ENCODE data around the gene LHX4.

DNA sequence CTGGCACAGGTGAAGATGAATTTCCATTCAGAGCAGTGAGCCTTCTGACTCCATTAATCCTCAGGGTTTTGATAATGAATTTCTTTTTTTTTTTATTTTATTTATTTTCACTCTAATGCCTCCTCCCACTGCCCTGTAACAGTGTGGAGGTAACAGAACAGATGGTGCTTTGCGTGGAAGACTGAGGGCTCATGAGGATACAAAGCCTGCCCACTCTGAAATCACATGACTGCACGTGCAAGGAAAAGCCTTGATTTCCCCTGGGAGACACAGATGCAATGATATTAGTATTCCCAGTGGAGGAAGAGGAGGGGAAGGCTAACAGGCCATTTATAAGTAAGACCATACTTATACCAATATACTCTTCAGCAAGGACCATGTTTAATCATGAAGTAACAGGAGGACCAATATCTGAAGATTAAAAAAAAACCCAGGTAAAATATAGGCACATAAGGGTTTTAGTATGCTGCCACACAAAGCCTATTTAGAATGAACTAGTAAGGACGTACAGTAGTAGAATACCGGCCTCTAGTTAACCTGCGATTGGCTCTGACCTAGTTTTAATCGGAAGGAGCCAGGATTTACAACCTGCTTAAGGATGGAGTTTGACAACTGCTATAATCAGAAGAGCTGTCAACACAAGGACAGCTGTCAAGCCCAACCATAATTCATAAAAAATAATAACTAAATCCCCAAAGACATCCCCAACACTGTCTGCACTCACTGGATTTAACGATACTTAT lies 69.6 kb downstream of the LHX4 start:
- TF ChIP-seq PATZ1 (CRISPR knock-in tag; IDR thresholded peaks at IDR 0.05; ENCODE audit: borderline replicate concordance) (no peak), ZNF70 (CRISPR knock-in tag; IDR thresholded peaks at IDR 0.05) (no peak), TSHZ2 (CRISPR knock-in tag; IDR thresholded peaks at IDR 0.05) (no peak), TCF4 (CRISPR knock-in tag; IDR thresholded peaks at IDR 0.05; ENCODE audit: borderline replicate concordance) (no peak), ISL1 (CRISPR knock-in tag; IDR thresholded peaks at IDR 0.05) (no peak), ESRRG (CRISPR knock-in tag; IDR thresholded peaks at IDR 0.05) (no peak), ZFP3 (CRISPR knock-in tag; IDR thresholded peaks at IDR 0.05) (no peak), ZFP30 (CRISPR knock-in tag; IDR thresholded peaks at IDR 0.05) (no peak), OSR1 (CRISPR knock-in tag; IDR thresholded peaks at IDR 0.05) (no peak)
